Vagina (tissue), 2 donors: ENCODE results near the gene BTG1.

ENCODE experiments used
- POLR2A ChIP-seq, 2 donors: fragments of 450-650 bp; IDR thresholded peaks; one replicate each; pipeline ENCODE4 v1.6.1; 2017; ENCODE audit warnings: antibody characterized with exemption in 2 of 2, mild to moderate bottlenecking in 2 of 2, moderate library complexity in 2 of 2
- POLR2AphosphoS5 ChIP-seq, 2 donors: sonication (generic); formaldehyde crosslinking; IDR thresholded peaks; one replicate each; pipeline ENCODE4 v1.9.0; 2017; ENCODE audit warnings: antibody characterized with exemption in 2 of 2, mild to moderate bottlenecking in 2 of 2, low read depth in 1 of 2; ENCODE audit not compliant: insufficient read depth in 1 of 2
- TF ChIP-seq, protein P1 (sequence below), 3 experiments: fragments of 450-650 bp in 2 of 3; fragments of 200-600 bp in 1 of 3; sonication (generic) in 1 of 3; IDR thresholded peaks; one replicate each; pipeline ENCODE4 v1.5.1; 2017 to 2019; ENCODE audit warnings: antibody characterized with exemption in 3 of 3, mild to moderate bottlenecking in 2 of 3, moderate library complexity in 2 of 3

DNA sequence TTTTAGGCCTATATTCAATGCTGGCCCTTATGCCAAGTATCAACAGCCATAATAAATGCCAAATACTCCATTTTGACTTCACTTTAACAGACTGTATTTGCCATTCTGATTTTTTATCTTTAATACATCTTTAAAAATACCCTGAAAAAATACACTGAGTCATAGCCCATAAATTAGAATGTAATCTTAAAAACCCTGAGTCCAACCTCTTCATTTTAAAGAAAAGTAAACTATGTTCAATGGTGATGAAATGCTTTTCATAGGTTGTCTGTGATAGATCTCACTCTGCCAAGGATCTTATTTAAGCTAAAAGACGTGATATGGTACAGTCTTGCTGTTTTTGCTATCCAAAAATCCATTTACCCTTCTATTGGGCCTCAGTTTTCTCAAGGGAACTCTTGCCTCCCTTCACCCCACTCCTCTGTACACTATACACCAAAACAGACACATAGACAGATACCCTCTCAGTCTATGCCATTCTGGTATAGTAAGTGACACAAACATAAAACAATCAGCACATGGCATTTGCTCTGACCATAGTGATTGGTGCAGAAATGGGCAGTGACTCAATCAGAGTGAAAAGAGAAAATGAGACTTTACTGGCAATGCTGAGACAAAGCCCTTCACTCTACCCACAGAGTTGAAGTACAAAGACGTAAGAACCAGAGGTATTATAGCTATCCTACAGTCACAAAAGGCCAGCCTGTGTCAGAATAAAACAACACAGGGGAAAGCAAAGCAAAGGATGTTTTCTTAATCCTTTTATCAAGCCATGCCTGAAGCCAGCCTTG, 49.1 kb downstream of the BTG1 start:
- TF ChIP-seq, protein P1, sequence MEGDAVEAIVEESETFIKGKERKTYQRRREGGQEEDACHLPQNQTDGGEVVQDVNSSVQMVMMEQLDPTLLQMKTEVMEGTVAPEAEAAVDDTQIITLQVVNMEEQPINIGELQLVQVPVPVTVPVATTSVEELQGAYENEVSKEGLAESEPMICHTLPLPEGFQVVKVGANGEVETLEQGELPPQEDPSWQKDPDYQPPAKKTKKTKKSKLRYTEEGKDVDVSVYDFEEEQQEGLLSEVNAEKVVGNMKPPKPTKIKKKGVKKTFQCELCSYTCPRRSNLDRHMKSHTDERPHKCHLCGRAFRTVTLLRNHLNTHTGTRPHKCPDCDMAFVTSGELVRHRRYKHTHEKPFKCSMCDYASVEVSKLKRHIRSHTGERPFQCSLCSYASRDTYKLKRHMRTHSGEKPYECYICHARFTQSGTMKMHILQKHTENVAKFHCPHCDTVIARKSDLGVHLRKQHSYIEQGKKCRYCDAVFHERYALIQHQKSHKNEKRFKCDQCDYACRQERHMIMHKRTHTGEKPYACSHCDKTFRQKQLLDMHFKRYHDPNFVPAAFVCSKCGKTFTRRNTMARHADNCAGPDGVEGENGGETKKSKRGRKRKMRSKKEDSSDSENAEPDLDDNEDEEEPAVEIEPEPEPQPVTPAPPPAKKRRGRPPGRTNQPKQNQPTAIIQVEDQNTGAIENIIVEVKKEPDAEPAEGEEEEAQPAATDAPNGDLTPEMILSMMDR (IDR thresholded peaks at IDR 0.05), result no peak
- TF ChIP-seq POLR2A (IDR thresholded peaks at IDR 0.05), result no peak
- TF ChIP-seq POLR2AphosphoS5 (IDR thresholded peaks at IDR 0.05; ENCODE audit: insufficient read depth in 1 of 2, low read depth in 1 of 2), result no peak
